GM12872 (cell line): ENCODE results near the gene PHF13.
A peak's percentile ranks its signal among the peaks of the same experiment; 100 is the strongest.

ENCODE experiments used
- TF ChIP-seq, protein P1 (sequence below): IDR thresholded peaks from 3 replicates; pipeline ENCODE4 v1.5.1; 2011; ENCODE audit warnings: low read depth, mild to moderate bottlenecking, low read length, moderate library complexity; ENCODE audit not compliant: insufficient read depth

The PHF13 gene

DNA sequence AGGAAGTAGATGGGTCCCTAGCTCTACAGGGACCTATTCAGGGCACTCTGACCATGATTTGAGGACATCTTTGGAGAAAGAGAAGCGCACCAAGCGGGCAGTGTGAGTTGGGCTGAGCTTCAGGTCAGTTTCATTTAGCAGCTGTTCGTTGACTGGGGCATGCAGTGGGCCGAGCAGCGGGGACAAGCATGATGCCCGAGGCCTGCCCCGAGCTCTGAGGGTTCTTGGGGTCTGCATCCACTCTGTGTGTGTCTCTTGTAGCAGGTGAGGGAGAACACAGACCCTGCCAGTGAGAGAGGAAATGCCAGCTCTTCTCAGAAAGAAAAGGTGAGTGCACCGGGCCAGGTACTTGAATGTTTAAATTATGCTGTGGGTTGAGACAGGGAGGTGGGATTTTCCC is 16.5 kb downstream of the PHF13 start:
- TF ChIP-seq, protein P1, sequence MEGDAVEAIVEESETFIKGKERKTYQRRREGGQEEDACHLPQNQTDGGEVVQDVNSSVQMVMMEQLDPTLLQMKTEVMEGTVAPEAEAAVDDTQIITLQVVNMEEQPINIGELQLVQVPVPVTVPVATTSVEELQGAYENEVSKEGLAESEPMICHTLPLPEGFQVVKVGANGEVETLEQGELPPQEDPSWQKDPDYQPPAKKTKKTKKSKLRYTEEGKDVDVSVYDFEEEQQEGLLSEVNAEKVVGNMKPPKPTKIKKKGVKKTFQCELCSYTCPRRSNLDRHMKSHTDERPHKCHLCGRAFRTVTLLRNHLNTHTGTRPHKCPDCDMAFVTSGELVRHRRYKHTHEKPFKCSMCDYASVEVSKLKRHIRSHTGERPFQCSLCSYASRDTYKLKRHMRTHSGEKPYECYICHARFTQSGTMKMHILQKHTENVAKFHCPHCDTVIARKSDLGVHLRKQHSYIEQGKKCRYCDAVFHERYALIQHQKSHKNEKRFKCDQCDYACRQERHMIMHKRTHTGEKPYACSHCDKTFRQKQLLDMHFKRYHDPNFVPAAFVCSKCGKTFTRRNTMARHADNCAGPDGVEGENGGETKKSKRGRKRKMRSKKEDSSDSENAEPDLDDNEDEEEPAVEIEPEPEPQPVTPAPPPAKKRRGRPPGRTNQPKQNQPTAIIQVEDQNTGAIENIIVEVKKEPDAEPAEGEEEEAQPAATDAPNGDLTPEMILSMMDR: no peak

DNA sequence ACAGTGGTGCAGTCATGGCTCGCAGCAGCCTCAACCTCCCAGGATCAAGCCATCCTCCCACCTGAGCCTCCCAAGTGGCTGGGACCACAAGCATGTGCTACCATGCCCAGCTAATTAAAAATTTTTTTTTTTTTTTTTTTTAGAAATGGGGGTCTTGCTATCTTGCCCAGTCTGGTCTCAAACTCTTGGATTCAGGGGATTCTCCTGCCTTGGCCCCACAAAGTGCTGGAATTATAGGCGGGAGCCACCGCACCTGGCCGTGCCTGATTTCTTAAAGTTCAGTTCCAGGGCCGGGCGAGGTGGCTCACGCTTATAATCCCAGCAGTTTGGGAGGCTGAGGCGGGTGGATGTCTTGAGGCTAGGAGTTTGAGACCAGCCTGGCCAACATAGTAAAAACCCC is 17.5 kb downstream of the PHF13 start:
- TF ChIP-seq, protein P1: no peak

DNA sequence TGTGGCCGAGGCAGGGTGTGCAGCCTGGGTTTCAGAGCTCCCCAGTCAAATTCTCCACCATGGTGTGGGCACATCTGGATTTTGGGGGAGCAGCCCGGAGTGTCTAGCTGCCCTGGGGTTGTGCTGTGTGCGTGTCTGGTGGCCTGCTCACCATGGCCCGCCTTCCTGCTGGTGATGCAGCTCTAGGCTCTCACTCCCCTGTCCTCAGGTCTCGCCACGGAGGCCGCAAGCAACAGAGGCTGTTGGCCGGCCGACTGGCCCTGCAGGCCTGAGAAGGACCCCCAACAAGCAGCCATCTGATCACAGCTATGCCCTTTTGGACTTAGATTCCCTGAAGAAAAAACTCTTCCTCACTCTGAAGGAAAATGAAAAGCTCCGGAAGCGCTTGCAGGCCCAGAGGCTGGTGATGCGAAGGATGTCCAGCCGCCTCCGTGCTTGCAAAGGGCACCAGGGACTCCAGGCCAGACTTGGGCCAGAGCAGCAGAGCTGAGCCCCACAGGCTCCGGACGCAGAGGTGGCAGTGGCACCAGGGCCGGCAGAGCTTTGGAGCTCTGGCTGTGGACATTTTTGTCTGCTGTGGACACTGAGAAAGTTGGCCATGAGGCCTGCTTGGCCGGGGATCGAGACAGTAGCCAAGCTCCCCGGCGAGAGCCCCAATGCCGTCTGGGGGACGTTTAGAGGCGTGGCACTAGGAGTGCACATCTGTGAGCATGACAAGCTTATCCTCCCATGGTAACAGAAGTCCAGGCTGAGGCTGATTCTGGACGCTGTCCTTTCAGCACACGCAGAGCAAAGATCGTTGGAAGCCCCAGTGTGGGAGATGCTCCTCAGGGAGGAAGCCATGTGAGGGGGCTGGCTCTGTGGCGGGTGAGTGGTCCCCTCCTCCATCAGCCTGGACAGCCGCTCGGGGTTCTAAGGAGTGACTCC is 19.3 kb downstream of the PHF13 start:
- TF ChIP-seq, protein P1: no peak

DNA sequence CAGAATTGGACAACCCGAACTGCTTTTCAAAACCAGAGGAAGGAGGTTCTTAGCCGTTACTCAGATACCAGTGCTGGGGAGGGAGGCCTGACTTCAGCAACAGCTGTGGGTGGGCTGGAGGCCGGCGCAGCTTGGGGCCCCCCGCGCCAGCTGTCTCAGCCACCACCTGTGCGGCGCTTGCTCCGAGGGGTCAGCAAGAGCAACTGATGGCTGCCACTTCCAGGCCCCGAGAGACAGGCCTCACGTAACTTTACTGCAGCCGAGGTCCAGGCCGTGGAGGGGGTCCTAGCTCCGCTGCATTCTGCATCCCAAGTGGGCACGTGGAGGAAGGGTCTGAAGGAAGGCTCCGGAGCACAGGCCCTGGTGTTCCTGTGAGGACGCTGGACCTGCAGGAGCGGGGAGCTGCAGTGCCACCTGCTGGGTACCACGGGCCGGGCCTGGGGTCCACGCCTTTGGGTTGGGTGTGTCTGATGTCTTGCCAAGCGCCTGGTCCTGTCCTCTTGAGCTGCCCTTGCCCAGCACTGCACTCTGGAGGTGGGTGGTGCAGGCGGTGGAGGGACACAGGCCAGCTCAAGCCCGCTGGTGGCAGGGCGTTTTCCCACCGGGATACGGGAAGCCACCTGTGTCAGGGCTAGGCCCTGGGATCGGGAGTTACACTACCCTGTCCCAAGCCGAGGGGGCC is 21.0 kb downstream of the PHF13 start:
- TF ChIP-seq, protein P1: peak; percentile 55

DNA sequence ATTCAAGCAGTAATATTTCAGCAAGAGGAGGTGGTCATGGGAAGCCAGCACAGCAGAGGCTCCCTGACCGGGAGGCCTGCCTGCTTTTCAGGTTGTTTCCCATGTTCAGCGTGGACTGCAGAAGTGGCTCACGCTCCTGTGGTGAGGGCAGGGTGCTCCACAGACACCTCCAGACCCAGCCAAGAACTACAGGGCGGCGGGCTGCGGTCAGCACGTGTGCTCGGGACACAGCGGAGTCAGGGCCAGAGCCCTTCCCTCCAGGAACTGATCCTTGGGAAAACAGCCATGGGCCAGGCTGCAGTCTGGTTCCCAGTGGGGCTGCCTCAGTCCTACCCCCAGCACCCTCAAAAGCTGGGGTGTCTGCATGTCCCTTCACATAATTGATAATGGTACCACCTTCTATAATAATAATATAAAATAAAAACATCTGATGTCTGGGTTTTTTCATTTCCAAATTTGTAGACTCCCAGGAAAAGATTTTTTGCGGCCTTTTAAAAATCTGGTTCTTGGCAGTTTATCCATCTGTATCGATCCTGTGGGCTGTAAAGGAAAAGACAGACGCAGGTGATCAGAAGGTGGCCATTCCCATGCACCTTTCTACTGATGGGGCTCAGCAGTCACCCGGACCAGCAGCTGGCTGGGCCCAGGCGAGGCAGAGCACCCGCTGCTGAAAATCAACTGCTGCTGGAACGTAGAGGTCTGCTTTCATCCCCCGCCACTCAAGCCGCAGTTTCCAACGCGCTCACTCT is 21.8 kb downstream of the PHF13 start:
- TF ChIP-seq, protein P1: no peak

DNA sequence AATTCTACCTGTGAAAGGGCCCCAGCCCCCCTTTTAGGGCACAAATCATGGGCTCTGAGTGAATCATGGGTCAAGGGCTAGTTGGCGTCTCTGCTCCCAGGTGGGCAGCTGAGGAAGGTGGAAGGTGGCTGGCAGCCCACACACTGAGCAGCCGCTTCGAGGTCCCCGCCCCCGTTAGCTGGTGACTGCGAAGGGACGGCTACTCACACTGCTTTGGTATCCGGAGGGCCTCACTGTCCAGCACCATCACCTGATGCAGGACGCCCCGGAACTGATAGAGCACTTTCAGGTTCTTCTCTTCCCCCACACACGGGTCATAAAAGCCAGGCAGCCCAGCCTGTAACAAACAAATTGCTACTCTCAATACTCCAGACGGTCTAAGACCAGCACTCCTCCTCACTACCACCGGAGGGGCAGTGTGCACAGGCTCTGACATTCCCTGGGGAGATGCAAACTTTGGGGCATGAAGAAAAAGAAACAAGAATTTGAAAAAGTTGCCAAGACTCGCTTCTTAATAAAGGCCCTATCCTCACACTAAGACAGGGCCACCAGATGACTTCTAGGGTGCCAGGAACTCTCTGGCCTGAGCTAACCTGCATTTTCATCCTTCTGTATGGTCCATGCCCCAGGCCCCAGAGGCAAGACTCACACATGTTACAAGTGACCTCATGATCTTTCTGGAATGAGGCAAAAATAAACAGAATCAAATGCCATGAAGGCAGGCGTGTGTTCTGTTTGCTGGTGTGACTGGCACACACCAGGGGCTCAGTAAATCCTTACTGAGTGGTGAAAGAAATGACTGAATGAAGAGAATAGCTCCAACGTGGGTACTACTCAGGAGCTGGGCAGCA is 22.6 kb downstream of the PHF13 start:
- TF ChIP-seq, protein P1: no peak
